NB4 (cell line): ENCODE measurements around the gene CSNK1A1.

Source experiments
- DNase-seq: peaks from one replicate; pipeline ENCODE4 v3.0.0; 2010; ENCODE audit warnings: low read depth
- H3K4me3 ChIP-seq: one replicate; pipeline ENCODE4 v1.5.1; 2011; ENCODE audit warnings: mild to moderate bottlenecking, low read depth, low read length, moderate library complexity
- MYC ChIP-seq: IDR thresholded peaks from 2 replicates; pipeline ENCODE4 v1.6.1; 2011; ENCODE audit warnings: low read depth, low read length
- POLR2A ChIP-seq: IDR thresholded peaks from 2 replicates; pipeline ENCODE4 v1.6.1; 2011; ENCODE audit warnings: mild to moderate bottlenecking; ENCODE audit not compliant: insufficient read length; ENCODE audit errors: extremely low read depth
- TF ChIP-seq, protein P1 (sequence below): IDR thresholded peaks from one replicate; pipeline ENCODE4 v1.5.1; 2012; ENCODE audit warnings: low read depth, low read length
- TF ChIP-seq, protein P2 (sequence below): IDR thresholded peaks from 2 replicates; pipeline ENCODE4 v1.6.1; 2011; ENCODE audit warnings: low read depth, low read length

The CSNK1A1 gene

GRCh38 chr5:149585910-149586309 lies 34.7 kb upstream of the CSNK1A1 start:
- TF ChIP-seq, protein P1, sequence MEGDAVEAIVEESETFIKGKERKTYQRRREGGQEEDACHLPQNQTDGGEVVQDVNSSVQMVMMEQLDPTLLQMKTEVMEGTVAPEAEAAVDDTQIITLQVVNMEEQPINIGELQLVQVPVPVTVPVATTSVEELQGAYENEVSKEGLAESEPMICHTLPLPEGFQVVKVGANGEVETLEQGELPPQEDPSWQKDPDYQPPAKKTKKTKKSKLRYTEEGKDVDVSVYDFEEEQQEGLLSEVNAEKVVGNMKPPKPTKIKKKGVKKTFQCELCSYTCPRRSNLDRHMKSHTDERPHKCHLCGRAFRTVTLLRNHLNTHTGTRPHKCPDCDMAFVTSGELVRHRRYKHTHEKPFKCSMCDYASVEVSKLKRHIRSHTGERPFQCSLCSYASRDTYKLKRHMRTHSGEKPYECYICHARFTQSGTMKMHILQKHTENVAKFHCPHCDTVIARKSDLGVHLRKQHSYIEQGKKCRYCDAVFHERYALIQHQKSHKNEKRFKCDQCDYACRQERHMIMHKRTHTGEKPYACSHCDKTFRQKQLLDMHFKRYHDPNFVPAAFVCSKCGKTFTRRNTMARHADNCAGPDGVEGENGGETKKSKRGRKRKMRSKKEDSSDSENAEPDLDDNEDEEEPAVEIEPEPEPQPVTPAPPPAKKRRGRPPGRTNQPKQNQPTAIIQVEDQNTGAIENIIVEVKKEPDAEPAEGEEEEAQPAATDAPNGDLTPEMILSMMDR: no peak
- no peak for TF ChIP-seq MYC
- TF ChIP-seq POLR2A: no peak
- TF ChIP-seq, protein P2, sequence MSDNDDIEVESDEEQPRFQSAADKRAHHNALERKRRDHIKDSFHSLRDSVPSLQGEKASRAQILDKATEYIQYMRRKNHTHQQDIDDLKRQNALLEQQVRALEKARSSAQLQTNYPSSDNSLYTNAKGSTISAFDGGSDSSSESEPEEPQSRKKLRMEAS: no peak
- no peak for DNase-seq
- H3K4me3 ChIP-seq: no peak overlapping the region

DNA sequence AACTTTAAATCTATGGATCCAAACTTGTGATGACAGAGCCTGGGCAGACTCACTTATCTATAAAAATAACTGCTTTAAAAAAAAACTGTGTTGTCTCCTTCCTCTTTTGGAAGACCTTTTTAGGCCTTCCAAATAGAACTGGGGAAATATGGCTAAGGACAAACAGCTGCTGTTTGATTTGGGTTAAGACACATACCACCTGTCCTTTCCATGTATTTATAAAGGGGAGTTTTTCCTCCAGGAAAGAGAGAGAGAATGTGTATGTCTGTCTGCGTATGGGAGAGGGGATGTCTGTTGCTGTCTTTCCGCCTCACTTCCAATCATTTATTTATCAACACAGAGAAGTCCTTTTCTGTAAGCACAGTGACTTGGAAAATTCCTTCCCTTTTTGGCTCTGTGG lies 32.9 kb upstream of the CSNK1A1 start:
- no peak overlapping the region for H3K4me3 ChIP-seq
- TF ChIP-seq MYC: no peak
- DNase-seq: no peak

- no peak for DNase-seq
- H3K4me3 ChIP-seq: no peak overlapping the region
- TF ChIP-seq, protein P1: no peak
- TF ChIP-seq MYC (no peak), POLR2A (no peak)
- TF ChIP-seq, protein P2: no peak
These were observed 32.2 kb upstream of the CSNK1A1 start for GRCh38 chr5:149583394-149583793.

DNA sequence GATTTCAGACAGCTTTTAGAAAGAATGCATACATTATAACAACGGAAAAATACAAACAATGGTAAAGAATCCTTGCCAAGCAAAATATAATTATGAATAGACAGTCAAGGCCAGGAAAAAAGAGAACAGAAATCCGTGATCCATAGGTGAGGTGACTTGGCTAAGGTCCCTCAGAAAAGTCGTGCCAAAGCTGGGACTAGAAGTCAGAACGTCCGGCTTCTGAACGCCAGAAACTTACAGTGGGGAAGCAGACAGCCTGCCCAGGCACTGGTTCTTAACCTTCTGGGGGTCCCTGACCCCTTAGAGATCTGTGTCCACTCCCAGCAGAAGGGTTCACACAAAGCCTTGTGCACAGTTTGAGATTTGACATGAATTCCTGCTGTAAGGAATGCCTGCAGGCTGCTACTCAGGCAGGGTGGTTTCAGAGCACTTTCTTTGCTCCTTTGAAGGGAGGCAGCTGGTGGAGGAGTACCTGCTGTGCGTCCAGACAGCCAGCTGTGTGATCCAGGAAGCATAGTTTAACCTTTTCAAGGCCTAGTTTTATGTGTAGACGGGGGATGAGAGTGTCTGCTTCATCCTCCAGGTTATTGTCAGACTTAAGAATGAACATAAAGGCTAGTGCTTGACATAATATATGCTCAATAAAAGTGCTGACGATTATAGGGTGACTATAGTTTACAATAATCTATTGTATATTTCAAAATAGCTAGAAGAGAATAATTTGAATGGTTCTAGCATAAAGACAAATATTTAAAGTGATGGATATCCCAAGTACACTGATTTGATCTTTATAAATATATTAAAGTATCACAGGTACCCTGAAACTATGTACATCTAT lies 30.9 kb upstream of the CSNK1A1 start:
- DNase-seq: no peak
- no peak overlapping the region for H3K4me3 ChIP-seq
- TF ChIP-seq, protein P1: no peak
- TF ChIP-seq, protein P2: no peak
- TF ChIP-seq MYC (no peak), POLR2A (no peak)

GRCh38 chr5:149581192-149581861 lies 30.1 kb upstream of the CSNK1A1 start, which contains the start of gene ARHGEF37:
Gene ARHGEF37 (plus strand): TSS chr5:149581498. CDS start chr5:149597770, 16,272 bp downstream.
- H3K4me3 ChIP-seq: no peak within 1 kb of the TSS
- no peak for DNase-seq
- TF ChIP-seq MYC: no peak
- TF ChIP-seq, protein P1: no peak
- TF ChIP-seq, protein P2: no peak

DNA sequence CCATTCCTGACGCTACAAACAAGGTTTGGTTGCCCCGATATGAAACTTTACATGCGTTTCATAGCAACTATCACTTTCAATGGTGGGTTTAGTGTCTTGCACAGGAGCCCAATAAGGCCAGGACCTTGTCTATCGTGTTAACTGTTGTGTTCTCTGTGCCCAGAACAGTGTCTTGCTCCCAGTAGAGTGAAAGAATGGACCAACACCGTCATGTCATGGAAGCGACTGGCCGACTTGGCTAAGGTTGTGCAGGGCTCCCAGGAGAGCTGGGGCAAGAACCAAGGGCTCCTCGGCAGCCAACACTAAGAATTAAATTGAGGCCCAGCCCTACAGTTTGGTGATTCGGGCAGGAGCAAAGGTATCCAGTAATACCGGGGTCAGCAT lies 29.6 kb upstream of the CSNK1A1 start:
- no peak for TF ChIP-seq POLR2A
- TF ChIP-seq, protein P1: no peak
- TF ChIP-seq, protein P2: no peak
- no peak for TF ChIP-seq MYC
- no peak for DNase-seq
- no peak overlapping the region for H3K4me3 ChIP-seq
